Heart right ventricle (tissue), 16 donors: ENCODE data around the gene CD200. TPM values are rescaled to one million over a fixed set of nuclear protein-coding genes. Genes with fewer than 3 reads are reported as not detected.
A peak's percentile ranks its signal among the peaks of the same experiment; 100 is the strongest.

Experiments
- ATAC-seq, 8 donors: fragments of 200-7000 bp; cut with Tn5 transposase; one replicate each; pipeline ENCODE4 v1.9.1; 2020; ENCODE audit warnings: mild to moderate bottlenecking in 8 of 8, moderate library complexity in 8 of 8, moderate number of reproducible peaks in 1 of 8
- DNase-seq, 2 donors: peaks; one replicate each; pipeline ENCODE4 v3.0.0-alpha.2; 2020
- H3K27ac ChIP-seq, 10 donors: fragments of 200-600 bp; sonication (generic) in 2 of 10; one replicate each; pipeline versions ENCODE4 v1.5.0 to v1.8.0; 2020 to 2022; ENCODE audit warnings: mild to moderate bottlenecking in 3 of 10
- H3K27me3 ChIP-seq, 7 donors: fragments of 200-600 bp; one replicate each; pipeline ENCODE4 v1.8.0; 2021 to 2022; ENCODE audit warnings: mild to moderate bottlenecking in 2 of 7
- H3K36me3 ChIP-seq, 9 donors: fragments of 200-600 bp; sonication (generic) in 1 of 9; one replicate each; pipeline versions ENCODE4 v1.5.0 to v1.8.0; 2020 to 2022; ENCODE audit warnings: mild to moderate bottlenecking in 2 of 9
- H3K4me1 ChIP-seq, 9 donors: fragments of 200-600 bp; sonication (generic) in 1 of 9; one replicate each; pipeline versions ENCODE4 v1.5.0 to v1.8.0; 2020 to 2022; ENCODE audit warnings: mild to moderate bottlenecking in 4 of 9
- H3K4me3 ChIP-seq, 10 donors: fragments of 200-600 bp; sonication (generic) in 2 of 10; one replicate each; pipeline versions ENCODE4 v1.5.0 to v1.8.0; 2020 to 2022; ENCODE audit warnings: mild to moderate bottlenecking in 7 of 10, moderate library complexity in 2 of 10
- H3K9me3 ChIP-seq, 11 donors: fragments of 200-600 bp in 10 of 11; sonication (generic) in 2 of 11; one replicate each; pipeline versions ENCODE4 v1.5.0 to v1.8.0; 2013 to 2022; ENCODE audit warnings: mild to moderate bottlenecking in 2 of 11, control low read depth in 1 of 11, moderate library complexity in 1 of 11
- WGBS, 2 donors: extraction: QIAGEN DNeasy Blood & Tissue Kit; methylation state at CpG; one replicate each; pipeline ENCODE4 v1.1.7; 2013; ENCODE audit warnings: inconsistent platforms in 1 of 2; 5-methylcytosine and 5-hydroxymethylcytosine counted together
- intact Hi-C, 10 donors: fragments of 100-400 bp; cut with DNase I; formaldehyde crosslinking; loops; one replicate each; pipeline versions ENCODE4 v1.11.1 to v1.14.2; 2022
- polyA plus RNA-seq, 2 donors: library from polyadenylated mRNA; stranded (reverse); fragments of 200-250 nt; gene quantifications; one replicate each; pipeline ENCODE4 v1.2.3, GENCODE V29; 2013
- total RNA-seq, 10 donors: library from RNA; stranded (reverse); fragmentation: NEBNext Ultra II Directional in 3 of 10; extraction: Animal tissue kit (Norgen Biotek cat#: 25700) in 3 of 10; gene quantifications; one replicate each; pipeline versions ENCODE4 v1.2.1 to v1.2.4, GENCODE V29; 2021 to 2023
- TF ChIP-seq, protein P1 (sequence below), 9 donors: fragments of 200-600 bp; sonication (generic) in 2 of 9; IDR thresholded peaks; one replicate each; pipeline versions ENCODE4 v1.5.0 to v1.8.0; 2021 to 2022; ENCODE audit warnings: antibody characterized with exemption in 9 of 9, mild to moderate bottlenecking in 5 of 9, moderate library complexity in 1 of 9
- donor health status: Arrhythmogenic right ventricular cardiomyopathy.
- donor health status: ischemic (EF 13 %, LVEDD 7.1; RV severe dilation, severe dysfunction).
- donor health status: healthy with polysubstance abuse.
- donor health status: DM: no; HTN: yes; CAD: no.
- donor health status: DM: no; HTN: no; CAD: no.
- donor health status: ischemic (EF 25% LVEDD 6.9; RV normal size, moderate dysfunction).
- donor health status: ischemic (EF 25% LVEDD 5.7; RV mildly dilated, moderate dysfunction).
- donor health status: healthy.
- donor health status: DM: yes; HTN: yes; CAD: no.
- donor health status: Ischemic cardiomyopathy.
- donor health status: ischemic (EF 35%, LVEDD 5.7; RV mildly dilated, moderate dysfunction).
- donor health status: nonischemic (EF 11% LVEDD 7.7; RV severe dilation, severe dysfunction).
- donor health status: DM: yes; HTN: yes; CAD: no.
- donor health status: PGD.
- donor health status: ischemic (EF 29% LVEDD 5.4; RV normal size, mild dysfunction).
- donor health status: nonischemic (EF 23%, LVEDD 6.1; RV moderate dilation, normal function).

CD200 gene
- total and polyA plus RNA-seq, 12 donors: 0.44 to 3.3 (median 1.2) TPM

- TF ChIP-seq, protein P1, sequence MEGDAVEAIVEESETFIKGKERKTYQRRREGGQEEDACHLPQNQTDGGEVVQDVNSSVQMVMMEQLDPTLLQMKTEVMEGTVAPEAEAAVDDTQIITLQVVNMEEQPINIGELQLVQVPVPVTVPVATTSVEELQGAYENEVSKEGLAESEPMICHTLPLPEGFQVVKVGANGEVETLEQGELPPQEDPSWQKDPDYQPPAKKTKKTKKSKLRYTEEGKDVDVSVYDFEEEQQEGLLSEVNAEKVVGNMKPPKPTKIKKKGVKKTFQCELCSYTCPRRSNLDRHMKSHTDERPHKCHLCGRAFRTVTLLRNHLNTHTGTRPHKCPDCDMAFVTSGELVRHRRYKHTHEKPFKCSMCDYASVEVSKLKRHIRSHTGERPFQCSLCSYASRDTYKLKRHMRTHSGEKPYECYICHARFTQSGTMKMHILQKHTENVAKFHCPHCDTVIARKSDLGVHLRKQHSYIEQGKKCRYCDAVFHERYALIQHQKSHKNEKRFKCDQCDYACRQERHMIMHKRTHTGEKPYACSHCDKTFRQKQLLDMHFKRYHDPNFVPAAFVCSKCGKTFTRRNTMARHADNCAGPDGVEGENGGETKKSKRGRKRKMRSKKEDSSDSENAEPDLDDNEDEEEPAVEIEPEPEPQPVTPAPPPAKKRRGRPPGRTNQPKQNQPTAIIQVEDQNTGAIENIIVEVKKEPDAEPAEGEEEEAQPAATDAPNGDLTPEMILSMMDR (IDR thresholded peaks at IDR 0.05): no peak
- Histone ChIP-seq H3K27me3 (no peaks in the 10 kb centered on the region), H3K4me1 (peaks cover 0 to 68% (median 13%) of the 10 kb centered on the region in 9 donors), H3K4me3 (no peak overlapping the region), H3K27ac (peak overlapping the region in 2 of 10 donors; percentile 60 to 68), H3K36me3 (peaks cover 0 to 58% (median 7%) of the 10 kb centered on the region in 9 donors), H3K9me3 (no peaks in the 10 kb centered on the region)
- DNase-seq (no peak), ATAC-seq (no peak)
- 85 to 88% methylated on average over 6 of the region's 6 CpGs for WGBS, 2 donors
- intact Hi-C loops: no loop called here
These were observed 16.6 kb downstream of the CD200 start for GRCh38 chr3:112349557-112349956.

DNA sequence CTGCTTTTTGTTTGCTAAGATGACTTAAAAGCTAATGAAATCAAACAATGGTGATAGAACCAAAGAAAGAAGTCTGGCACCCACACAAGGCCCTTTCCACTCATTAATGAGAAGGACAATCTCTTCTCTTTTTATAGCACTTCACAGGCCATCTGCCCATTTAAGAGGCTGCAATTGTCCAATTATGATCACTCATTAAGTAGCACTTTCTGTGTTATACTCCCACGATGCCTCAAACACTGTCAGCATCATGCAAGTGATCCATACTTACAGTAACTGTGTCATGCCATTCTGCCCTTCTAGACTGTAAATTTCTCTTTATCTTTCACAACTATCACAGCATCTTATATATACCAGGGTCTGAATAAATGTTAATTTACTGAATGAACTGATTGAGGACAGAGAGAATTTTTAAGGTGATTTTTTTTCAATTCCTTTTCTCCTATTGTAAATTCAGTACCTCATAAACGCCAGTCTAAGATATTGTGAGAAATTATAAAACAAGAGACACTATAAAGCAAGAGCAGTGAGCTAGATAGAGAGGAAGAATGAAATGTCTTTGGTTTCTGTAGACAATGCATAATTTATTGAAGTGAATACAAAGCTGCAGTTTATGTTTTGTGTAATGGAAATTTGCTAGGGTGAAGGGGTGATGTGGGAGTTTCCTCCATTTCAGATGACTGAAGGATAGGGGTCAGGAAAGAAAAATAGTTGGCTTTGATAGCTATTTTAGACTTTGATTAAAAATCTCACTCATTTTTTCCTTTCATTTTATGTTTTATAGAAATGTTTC is 17.3 kb downstream of the CD200 start:
- Histone ChIP-seq H3K27me3 (no peaks in the 10 kb centered on the region), H3K4me3 (no peak overlapping the region), H3K9me3 (no peaks in the 10 kb centered on the region), H3K27ac (peak overlapping the region in 5 of 10 donors; percentile 21 to 68 (median 41)), H3K4me1 (peaks cover 0 to 75% (median 18%) of the 10 kb centered on the region in 9 donors), H3K36me3 (peaks cover 0 to 51% (median 5%) of the 10 kb centered on the region in 9 donors)
- intact Hi-C loops: no loop called here
- TF ChIP-seq, protein P1 (IDR thresholded peaks at IDR 0.05): no peak
- no peak for ATAC-seq
- whole genome bisulfite sequencing, 2 donors: 68 to 80% methylated on average over 2 of the region's 2 CpGs
- DNase-seq: no peak

DNA sequence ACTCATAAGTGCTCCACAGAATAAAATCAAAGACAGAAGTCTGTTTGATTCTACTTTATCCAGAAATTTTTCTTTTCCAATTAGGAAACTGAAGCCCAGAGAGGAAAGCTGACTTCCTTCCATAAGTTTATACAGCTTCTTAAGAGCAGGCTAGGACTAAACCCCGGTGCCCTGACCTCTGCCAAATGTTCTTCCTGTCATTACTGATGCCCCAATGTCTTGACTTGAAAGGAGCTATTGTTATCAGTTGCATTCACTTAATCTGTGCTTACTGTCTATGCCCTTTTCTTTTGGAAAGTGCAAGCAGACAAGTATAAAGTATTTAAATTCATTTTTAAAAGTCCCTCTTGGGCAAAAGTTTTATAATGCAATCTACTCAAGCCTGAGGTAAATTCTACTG is 18.1 kb downstream of the CD200 start:
- DNase-seq (no peak), ATAC-seq (peak in 1 of 8 donors; percentile 40)
- no peaks in the 10 kb centered on the region for H3K9me3 ChIP-seq
- peaks cover 0 to 43% (median 5%) of the 10 kb centered on the region in 9 donors for H3K36me3 ChIP-seq
- intact Hi-C loops: no loop called here
- H3K4me1 ChIP-seq: peaks cover 0 to 79% (median 18%) of the 10 kb centered on the region in 9 donors
- TF ChIP-seq, protein P1 (IDR thresholded peaks at IDR 0.05): no peak
- no peak overlapping the region for H3K4me3 ChIP-seq
- WGBS, 2 donors: 31 to 41% methylated on average over 1 of the region's 1 CpG
- no peaks in the 10 kb centered on the region for H3K27me3 ChIP-seq
- H3K27ac ChIP-seq: peak overlapping the region in 5 of 10 donors; percentile 21 to 68 (median 41)

- Histone ChIP-seq H3K4me1 (peaks cover 0 to 72% (median 18%) of the 10 kb centered on the region in 9 donors), H3K27ac (peak overlapping the region in 5 of 10 donors; percentile 10 to 68 (median 41)), H3K9me3 (no peaks in the 10 kb centered on the region), H3K36me3 (peaks cover 0 to 35% (median 4%) of the 10 kb centered on the region in 9 donors), H3K4me3 (no peak overlapping the region), H3K27me3 (no peaks in the 10 kb centered on the region)
- TF ChIP-seq, protein P1 (IDR thresholded peaks at IDR 0.05): no peak
- intact Hi-C loops: no loop called here
- ATAC-seq: no peak
- WGBS, 2 donors: 59 to 69% methylated on average over 2 of the region's 2 CpGs
- DNase-seq: no peak
These were observed 18.9 kb downstream of the CD200 start for GRCh38 chr3:112351823-112352222.
